NB4 (cell line): ENCODE results near the gene HTT.

Source experiments
- CTCF ChIP-seq: IDR thresholded peaks from one replicate; pipeline ENCODE4 v1.5.1; 2012; ENCODE audit warnings: low read depth, low read length
- TF ChIP-seq, protein P1 (sequence below): IDR thresholded peaks from 2 replicates; pipeline ENCODE4 v1.6.1; 2011; ENCODE audit warnings: low read depth, low read length

- no peak for TF ChIP-seq CTCF
- TF ChIP-seq, protein P1, sequence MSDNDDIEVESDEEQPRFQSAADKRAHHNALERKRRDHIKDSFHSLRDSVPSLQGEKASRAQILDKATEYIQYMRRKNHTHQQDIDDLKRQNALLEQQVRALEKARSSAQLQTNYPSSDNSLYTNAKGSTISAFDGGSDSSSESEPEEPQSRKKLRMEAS = no peak
These were observed 138.1 kb downstream of the HTT start for GRCh38 chr4:3212391-3213105.
